Occipital lobe (tissue), 3 donors: ENCODE data around the gene SPRR3. TPM values are rescaled to one million over a fixed set of nuclear protein-coding genes. Genes with fewer than 3 reads are reported as not detected.

ENCODE experiments used
- DNase-seq: peaks from one replicate; lab custom pipeline; 2025; lab: John Stamatoyannopoulos, UW
- small RNA-seq: library from RNA; depleted of rRNA; stranded (forward); fragments of <200 nt; gene quantifications from one replicate; pipeline ENCODE3, GENCODE V24; 2014
- total RNA-seq: library from RNA; depleted of rRNA; stranded (reverse); fragments of >200 nt; gene quantifications from one replicate; pipeline ENCODE4 v1.2.3, GENCODE V29; 2014

SPRR3 gene
- total RNA-seq, 1 donor from 2014 or later, result 1.6 TPM

DNA sequence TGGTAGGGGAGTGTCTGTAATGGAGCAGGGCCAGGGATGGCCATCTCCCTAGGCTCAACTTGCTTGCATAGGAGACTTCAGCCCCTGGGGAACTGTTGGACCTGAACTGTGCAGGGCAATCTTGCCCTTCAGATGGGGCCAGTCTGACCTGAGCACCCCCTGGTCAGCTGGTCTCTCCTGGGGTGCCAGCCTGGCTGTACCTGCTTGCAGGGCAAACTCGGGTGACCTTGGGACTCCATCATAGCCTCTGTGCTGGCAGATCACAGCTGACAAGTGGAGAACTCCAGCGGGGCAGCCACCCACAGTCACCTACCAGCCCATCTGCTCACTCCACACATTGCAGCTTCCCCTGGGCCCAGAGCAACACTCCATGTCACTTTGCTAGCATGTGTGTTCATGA is 47.7 kb downstream of the SPRR3 start:
- DNase-seq, result no peak

Small RNA genes within 50 kb of the gene (small RNA-seq; reads per million reads assigned to genes)
- not detected for gene AL356867.1
- gene RF00322, result not detected
- gene SPRR1A, result not detected

Other genes with a start within 250 kb of the SPRR3 start
- gene KPRP, start 243.7 kb upstream of the SPRR3 start, total RNA-seq, result not detected
- gene LCE1F, start 226.6 kb upstream of the SPRR3 start, total RNA-seq, result not detected
- gene LCE1E, start 215.5 kb upstream of the SPRR3 start, total RNA-seq, result not detected
- not detected for gene LCE1D, start 205.0 kb upstream of the SPRR3 start, total RNA-seq
- not detected for gene LCE1C, start 195.1 kb upstream of the SPRR3 start, total RNA-seq
- not detected for gene LCE1B, start 189.8 kb upstream of the SPRR3 start, total RNA-seq
- gene LCE1A, start 174.3 kb upstream of the SPRR3 start, total RNA-seq, result not detected
- gene LCE6A, start 158.9 kb upstream of the SPRR3 start, total RNA-seq, result not detected
- not detected for gene LCE7A, start 141.8 kb upstream of the SPRR3 start, total RNA-seq
- gene SMCP, start 123.4 kb upstream of the SPRR3 start, total RNA-seq, result not detected
- not detected for gene IVL, start 93.2 kb upstream of the SPRR3 start, total RNA-seq
- gene SPRR5, start 54.5 kb upstream of the SPRR3 start, total RNA-seq, result not detected
- gene SPRR4, start 31.1 kb upstream of the SPRR3 start, total RNA-seq, result not detected
- not detected for gene SPRR1A, start 17.7 kb upstream of the SPRR3 start, total RNA-seq
- not detected for gene SPRR1B, start 29.5 kb downstream of the SPRR3 start, total RNA-seq
- gene SPRR2D, start 39.4 kb downstream of the SPRR3 start, total RNA-seq, result not detected
- not detected for gene SPRR2A, start 55.8 kb downstream of the SPRR3 start, total RNA-seq
- gene SPRR2B, start 69.9 kb downstream of the SPRR3 start, total RNA-seq, result not detected
- not detected for gene SPRR2E, start 92.8 kb downstream of the SPRR3 start, total RNA-seq
- not detected for gene SPRR2F, start 111.8 kb downstream of the SPRR3 start, total RNA-seq
- gene SPRR2G, start 149.1 kb downstream of the SPRR3 start, total RNA-seq, result not detected
- gene LELP1, start 201.7 kb downstream of the SPRR3 start, total RNA-seq, result not detected
- not detected for gene PRR9, start 215.8 kb downstream of the SPRR3 start, total RNA-seq